Ishikawa (cell line): ENCODE results near the gene ATP4B.
A peak's percentile ranks its signal among the peaks of the same experiment; 100 is the strongest.

Source experiments
- CEBPB ChIP-seq: IDR thresholded peaks from 2 replicates; pipeline ENCODE4 v1.6.1; 2012
- CREB1 ChIP-seq: IDR thresholded peaks from 2 replicates; pipeline ENCODE4 v1.6.1; 2012; ENCODE audit warnings: low read depth
- EGR1 ChIP-seq: IDR thresholded peaks from 2 replicates; pipeline ENCODE4 v1.6.1; 2012
- EP300 ChIP-seq: IDR thresholded peaks from 2 replicates; pipeline ENCODE4 v1.6.1; 2012; ENCODE audit warnings: borderline replicate concordance
- FOXM1 ChIP-seq: IDR thresholded peaks from 2 replicates; pipeline ENCODE4 v1.6.1; 2012; ENCODE audit warnings: low read depth, borderline replicate concordance
- NFIC ChIP-seq: IDR thresholded peaks from 2 replicates; pipeline ENCODE4 v1.6.1; 2012
- RAD21 ChIP-seq: IDR thresholded peaks from 2 replicates; pipeline ENCODE4 v1.6.1; 2012; ENCODE audit warnings: low read depth
- REST ChIP-seq: IDR thresholded peaks from 2 replicates; pipeline ENCODE4 v1.6.1; 2012; ENCODE audit warnings: low read depth, mild to moderate bottlenecking
- TAF1 ChIP-seq: IDR thresholded peaks from 2 replicates; pipeline ENCODE4 v1.6.1; 2012; ENCODE audit warnings: low read depth, mild to moderate bottlenecking
- TCF12 ChIP-seq: IDR thresholded peaks from 2 replicates; pipeline ENCODE4 v1.6.1; 2012; ENCODE audit warnings: low read depth
- TEAD4 ChIP-seq: IDR thresholded peaks from 2 replicates; pipeline ENCODE4 v1.6.1; 2012
- USF1 ChIP-seq: IDR thresholded peaks from 2 replicates; pipeline ENCODE4 v1.6.1; 2012
- YY1 ChIP-seq: IDR thresholded peaks from 2 replicates; pipeline ENCODE4 v1.6.1; 2012; ENCODE audit warnings: low read depth
- ZBTB7A ChIP-seq: IDR thresholded peaks from 2 replicates; pipeline ENCODE4 v1.6.1; 2012; ENCODE audit warnings: low read depth
- TF ChIP-seq, protein P1 (sequence below): IDR thresholded peaks from 2 replicates; pipeline ENCODE4 v1.6.1; 2012

The ATP4B gene

DNA sequence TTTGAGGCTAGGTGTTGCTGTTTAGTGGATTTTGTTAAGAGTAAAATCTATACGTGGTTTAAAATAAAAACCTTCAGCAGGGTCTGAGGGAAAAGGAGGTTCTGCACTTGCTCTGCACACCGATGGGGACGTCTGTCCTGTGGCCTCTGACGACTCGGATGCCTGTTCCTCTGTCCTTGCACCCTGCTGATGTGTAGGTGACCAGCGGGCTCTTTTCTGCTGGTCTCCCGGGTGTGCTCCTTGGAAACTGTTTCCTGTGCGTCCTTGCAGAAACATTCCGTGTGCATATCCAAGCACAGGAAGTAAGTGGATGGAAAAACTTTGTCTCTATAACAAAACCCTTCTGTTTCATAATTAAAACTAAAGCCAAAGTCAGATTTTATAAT is 3.8 kb downstream of the ATP4B start:
- no peak for TF ChIP-seq NFIC
- TF ChIP-seq TCF12, result no peak
- TF ChIP-seq CEBPB, result no peak
- TF ChIP-seq USF1, result no peak
- TF ChIP-seq RAD21, result no peak
- TF ChIP-seq TEAD4, result no peak
- TF ChIP-seq, protein P1, sequence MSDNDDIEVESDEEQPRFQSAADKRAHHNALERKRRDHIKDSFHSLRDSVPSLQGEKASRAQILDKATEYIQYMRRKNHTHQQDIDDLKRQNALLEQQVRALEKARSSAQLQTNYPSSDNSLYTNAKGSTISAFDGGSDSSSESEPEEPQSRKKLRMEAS, result no peak
- TF ChIP-seq REST, result no peak
- TF ChIP-seq YY1, result no peak
- TF ChIP-seq ZBTB7A, result no peak
- TF ChIP-seq EP300, result no peak
- no peak for TF ChIP-seq EGR1
- no peak for TF ChIP-seq TAF1
- no peak for TF ChIP-seq FOXM1
- no peak for TF ChIP-seq CREB1

DNA sequence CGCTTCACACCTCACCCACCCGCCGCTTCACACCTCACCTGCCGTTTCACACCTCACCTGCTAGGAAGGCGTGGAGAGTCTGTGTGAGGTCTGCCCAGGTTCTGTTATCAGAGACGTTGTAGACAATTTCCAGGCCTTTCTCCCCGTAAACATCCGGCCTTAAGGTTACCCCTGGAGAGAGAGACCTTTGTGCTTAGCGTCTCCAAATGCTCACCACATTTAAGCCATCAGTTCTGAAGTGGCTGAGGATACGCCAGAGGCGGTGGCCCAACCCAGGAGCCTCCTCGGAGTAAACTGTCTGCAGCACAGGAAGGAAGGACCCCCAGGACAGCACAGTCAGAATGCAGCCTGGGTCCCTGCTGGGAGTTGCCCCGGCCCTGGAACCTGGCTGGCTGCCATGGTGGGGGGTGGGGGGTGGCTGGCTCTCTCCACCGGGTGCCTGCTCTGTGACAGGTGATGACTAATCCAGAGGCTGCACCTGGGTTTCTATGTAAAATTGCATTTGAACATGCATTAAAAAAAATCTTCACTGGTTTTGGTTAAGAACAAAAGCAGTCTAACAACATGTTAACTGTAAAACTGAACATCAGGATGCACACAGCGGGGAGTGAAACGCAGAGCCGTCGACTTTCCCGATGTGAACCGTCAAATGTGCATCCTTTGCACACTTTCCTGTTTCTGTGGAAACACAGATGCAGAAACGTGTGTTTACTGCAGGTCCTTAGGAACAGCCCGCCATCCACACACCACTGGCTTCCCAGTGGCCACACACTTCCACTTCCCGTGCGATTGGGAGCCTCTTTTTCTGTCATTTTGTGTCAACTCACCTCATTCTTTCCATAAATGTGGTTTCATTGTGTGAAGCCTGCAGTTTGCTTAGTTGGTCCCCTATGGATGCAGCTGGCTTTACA is 4.5 kb downstream of the ATP4B start:
- TF ChIP-seq TCF12 (peak; percentile 81), NFIC (peak; percentile 82), CREB1 (no peak), EP300 (peak; percentile 53; the same call in 1 of the 2 replicates)

- TF ChIP-seq REST (no peak), EP300 (no peak), TAF1 (no peak), TEAD4 (no peak), ZBTB7A (no peak), EGR1 (no peak), NFIC (no peak), TCF12 (no peak), FOXM1 (no peak)
- TF ChIP-seq, protein P1, result no peak
Observed at GRCh38 chr13:113652404-113653263, 5.4 kb downstream of the ATP4B start.

- no peak for TF ChIP-seq EGR1
Observed at GRCh38 chr13:113651511-113652403, 6.2 kb downstream of the ATP4B start.

DNA sequence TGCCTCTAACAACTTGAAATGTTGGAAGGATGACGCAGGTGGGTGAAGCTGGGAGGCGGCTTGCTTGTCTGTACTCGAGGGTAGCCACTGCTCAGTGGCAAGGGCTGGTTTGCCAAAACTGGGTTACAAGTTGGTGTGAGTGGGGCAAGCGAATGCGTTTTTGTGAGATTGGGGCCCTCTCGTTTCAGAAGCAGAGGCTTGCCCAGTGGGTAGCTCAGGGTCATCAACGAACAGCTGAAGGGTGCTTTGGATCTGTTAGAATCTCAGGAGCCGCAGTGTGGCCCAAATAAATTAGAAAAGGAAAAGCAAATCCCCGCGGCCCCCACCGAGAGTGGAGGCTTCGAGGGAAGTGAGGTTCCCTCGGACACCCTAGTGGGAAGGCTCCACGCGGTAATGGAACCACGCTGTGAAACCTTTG is 7.3 kb downstream of the ATP4B start:
- TF ChIP-seq TCF12 (no peak), TEAD4 (no peak), FOXM1 (no peak), ZBTB7A (no peak), TAF1 (no peak)

DNA sequence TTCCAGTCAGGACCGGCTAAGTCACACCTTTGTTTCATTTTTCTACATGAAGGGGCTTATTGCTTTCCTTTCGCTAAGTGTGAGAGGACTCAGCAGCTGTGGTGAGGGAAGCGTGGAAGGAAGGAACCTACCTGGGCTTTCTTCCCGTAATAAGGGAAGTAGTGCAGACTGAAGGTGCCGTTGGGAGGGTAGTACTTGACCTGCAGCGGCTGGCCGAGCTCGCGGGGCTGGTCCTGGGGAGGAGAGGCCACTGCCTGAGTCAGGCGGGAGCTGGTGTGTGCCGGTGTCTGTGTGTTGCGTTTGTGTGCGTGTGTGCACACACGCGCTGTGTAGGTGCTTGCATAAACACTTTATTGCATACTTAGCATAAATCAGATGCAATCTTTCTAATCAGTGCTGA is 7.7 kb downstream of the ATP4B start:
- TF ChIP-seq RAD21 (no peak), NFIC (no peak), USF1 (no peak), EP300 (no peak), YY1 (no peak), EGR1 (no peak), REST (no peak), TAF1 (no peak), FOXM1 (no peak), CREB1 (no peak), TEAD4 (no peak)
